Activated T-cell treated with anti-CD3 and anti-CD28 coated beads, Interleukin-2, amount 50 U/mL, for 48 hours (primary cell): Measurements from ENCODE around the gene SLX9.

Experiments
- DNase-seq, 2 experiments: peaks; one replicate each; pipeline ENCODE4 v3.0.0-alpha.2; 2020

Gene SLX9

GRCh38 chr21:44948426-44949120 is 8.7 kb downstream of the SLX9 start:
- no peak for DNase-seq

- DNase-seq = no peak
Observed at GRCh38 chr21:44949161-44949778, 9.4 kb downstream of the SLX9 start.

- DNase-seq = peak; percentile 84 to 89
Observed at GRCh38 chr21:44949779-44950198, 10.0 kb downstream of the SLX9 start.

- no peak for DNase-seq
Observed at GRCh38 chr21:44950351-44950750, 10.5 kb downstream of the SLX9 start.

GRCh38 chr21:44951186-44951915 is 11.5 kb downstream of the SLX9 start:
- no peak for DNase-seq

- DNase-seq = no peak
Observed at GRCh38 chr21:44952116-44952928, 12.5 kb downstream of the SLX9 start.

GRCh38 chr21:44952929-44953627 is 13.2 kb downstream of the SLX9 start:
- DNase-seq = no peak

GRCh38 chr21:44953628-44954021 is 13.8 kb downstream of the SLX9 start:
- no peak for DNase-seq

GRCh38 chr21:44954281-44954771 is 14.5 kb downstream of the SLX9 start:
- no peak for DNase-seq

GRCh38 chr21:44955141-44955797 is 15.4 kb downstream of the SLX9 start:
- DNase-seq = no peak

GRCh38 chr21:44955798-44956175 is 16.0 kb downstream of the SLX9 start:
- no peak for DNase-seq

- DNase-seq = no peak
Observed at GRCh38 chr21:44956356-44957046, 16.7 kb downstream of the SLX9 start.

GRCh38 chr21:44957047-44957831 is 17.4 kb downstream of the SLX9 start:
- no peak for DNase-seq

GRCh38 chr21:44957901-44958451 is 18.1 kb downstream of the SLX9 start:
- DNase-seq = no peak

GRCh38 chr21:44958471-44959191 is 18.8 kb downstream of the SLX9 start:
- DNase-seq = no peak

GRCh38 chr21:44959376-44960091 is 19.7 kb downstream of the SLX9 start:
- DNase-seq = no peak

- DNase-seq = no peak
Observed at GRCh38 chr21:44960141-44961092, 20.6 kb downstream of the SLX9 start.
